Activated CD8-positive, alpha-beta memory T cell treated with anti-CD3 and anti-CD28 coated beads for 48 hours (primary cell): ENCODE data around the gene XRCC3.

Experiments
- DNase-seq, 3 experiments: peaks; one replicate each; pipeline ENCODE4 v3.0.0-alpha.2; 2020; ENCODE audit warnings: low read depth in 2 of 3, low spot score in 2 of 3

The XRCC3 gene

DNA sequence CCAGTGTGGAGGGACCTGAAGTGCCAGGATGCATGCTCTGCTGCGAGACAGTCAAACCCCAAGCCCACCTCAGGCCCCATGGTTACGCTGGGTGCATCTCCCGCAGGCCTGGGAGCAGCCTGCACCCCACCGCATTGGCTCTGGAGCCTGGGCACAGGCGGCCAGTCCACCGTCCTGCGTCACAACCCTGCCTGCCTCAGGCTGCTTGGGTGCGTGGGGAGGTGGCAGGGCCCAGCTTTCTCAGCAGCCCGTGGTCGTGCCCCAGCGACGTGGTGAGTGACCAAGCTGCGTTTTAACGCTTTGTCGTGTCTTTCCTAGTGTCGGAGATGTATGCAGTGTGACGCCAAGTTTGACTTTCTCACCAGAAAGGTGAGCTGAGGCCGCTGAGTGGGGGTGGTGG is 11.2 kb upstream of the XRCC3 start:
- DNase-seq, result no peak

GRCh38 chr14:103725739-103726395 is 10.6 kb upstream of the XRCC3 start:
- no peak for DNase-seq

DNA sequence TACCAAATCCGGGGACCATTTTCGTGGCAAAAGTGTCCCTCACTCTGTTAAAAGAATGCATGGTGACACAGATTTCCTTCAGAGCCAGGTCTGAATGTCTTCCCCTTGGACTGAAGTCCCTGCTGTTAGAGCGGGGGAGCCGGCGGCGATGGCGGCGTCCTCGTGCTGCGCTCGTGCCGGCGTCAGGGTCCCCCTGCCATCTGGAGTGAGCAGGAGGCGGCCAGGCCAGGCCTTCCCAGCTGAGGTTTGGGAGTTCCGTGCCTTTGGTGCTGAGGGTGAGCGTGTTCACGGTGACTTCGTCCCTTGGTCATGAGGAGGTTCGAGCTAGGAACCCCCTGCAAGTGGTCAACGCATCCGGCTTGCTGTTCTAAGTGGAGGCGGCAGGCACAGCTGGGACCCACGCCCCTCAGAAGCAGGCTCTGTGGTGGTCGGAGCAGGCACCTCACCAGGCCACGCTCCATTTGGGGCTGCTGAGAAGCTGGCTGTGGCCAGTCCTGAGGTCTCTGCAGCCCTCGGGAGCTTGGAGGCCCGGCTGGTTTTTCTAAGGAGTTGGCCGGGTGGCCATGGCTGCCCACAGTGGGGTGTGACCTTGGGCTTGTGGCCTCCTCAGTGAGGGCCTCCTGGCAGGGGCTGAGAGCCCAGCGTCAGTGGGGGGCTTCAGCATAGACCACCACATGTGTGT is 9.9 kb upstream of the XRCC3 start:
- DNase-seq, result no peak

DNA sequence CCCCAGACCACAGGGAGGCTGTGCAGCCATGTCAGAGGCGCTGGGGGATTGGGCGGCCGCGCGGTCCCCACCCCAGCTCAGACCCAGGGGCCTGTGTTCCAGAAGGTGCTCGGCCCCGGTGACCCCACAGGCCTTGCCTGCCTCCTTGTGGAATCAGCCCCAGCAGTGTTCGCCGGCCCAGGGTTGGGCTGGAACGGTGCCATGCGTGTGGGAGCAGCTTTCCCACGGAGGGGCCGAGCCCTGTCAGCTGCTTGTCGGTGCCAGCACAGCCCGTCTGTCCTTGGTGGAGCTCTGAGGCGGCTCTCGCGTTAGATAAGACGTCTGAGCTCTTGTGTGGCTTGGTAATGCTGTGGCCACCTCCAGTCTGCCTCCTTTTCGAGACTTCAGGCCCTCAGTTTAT is 8.9 kb upstream of the XRCC3 start:
- no peak for DNase-seq

DNA sequence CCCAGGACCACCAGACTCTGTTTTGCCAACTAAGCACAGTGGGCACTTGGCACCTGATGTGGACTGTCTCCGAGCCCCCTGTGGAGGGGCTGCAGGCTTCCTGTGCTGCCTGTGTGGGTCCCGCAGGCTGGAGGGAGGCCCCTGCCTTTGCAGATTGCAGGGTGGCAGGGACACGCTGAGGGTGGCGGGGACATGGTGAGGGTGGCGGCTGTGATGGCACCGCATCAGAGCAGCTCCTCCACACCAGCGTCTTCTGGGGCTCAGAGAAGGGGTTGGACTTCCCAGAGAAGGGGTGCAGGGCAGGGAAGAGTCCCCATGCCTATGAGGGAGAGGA is 8.5 kb upstream of the XRCC3 start:
- no peak for DNase-seq

GRCh38 chr14:103721334-103722120 is 6.3 kb upstream of the XRCC3 start:
- DNase-seq, result no peak

GRCh38 chr14:103719751-103720150 is 4.5 kb upstream of the XRCC3 start:
- DNase-seq, result no peak

DNA sequence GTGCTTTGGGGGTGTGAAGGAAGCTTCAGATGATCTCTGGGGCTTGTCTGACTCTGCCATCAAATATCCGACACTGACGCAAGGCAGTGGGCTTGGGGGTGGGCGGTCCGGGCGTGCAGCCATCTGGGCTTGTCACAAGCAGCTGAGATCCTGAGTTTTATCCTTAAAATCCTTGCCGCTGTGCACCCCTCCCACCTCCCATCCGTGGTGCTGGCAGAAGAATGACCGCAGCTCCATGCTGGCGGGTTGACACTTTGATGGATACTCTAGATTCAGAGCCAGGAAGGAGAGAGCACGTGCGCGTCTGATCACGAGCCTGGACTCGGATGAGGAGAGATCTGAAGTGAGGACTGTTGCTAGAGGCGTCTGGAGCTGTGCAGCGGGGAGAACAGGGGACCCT is 3.3 kb upstream of the XRCC3 start:
- no peak for DNase-seq

DNA sequence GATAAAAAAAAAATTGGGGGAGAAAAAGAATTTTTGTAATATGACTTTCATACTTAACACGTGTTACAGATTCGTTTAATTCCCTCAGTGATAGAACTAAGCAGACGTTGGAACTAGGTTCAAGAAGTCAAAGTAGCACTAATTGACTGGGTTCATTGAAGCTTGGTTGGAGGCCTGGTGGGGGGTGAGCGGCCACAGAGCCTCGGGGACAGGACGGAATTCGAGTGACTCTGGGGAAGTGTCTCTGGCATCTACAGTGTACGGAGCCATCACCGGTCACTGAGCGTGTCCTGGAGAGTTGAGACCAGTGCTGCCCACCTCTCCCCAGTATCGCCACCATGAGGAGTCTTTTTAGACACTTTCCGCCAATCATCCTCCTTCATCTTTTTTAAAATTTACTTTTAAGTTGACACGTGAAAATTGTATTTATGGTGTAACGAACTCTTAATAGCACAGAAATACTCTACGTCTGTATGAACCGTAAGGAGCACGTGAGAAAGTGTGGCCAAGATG is 1.7 kb upstream of the XRCC3 start:
- no peak for DNase-seq

- DNase-seq, result no peak
Measured at GRCh38 chr14:103716091-103716801, 995 bp upstream of the XRCC3 start.

DNA sequence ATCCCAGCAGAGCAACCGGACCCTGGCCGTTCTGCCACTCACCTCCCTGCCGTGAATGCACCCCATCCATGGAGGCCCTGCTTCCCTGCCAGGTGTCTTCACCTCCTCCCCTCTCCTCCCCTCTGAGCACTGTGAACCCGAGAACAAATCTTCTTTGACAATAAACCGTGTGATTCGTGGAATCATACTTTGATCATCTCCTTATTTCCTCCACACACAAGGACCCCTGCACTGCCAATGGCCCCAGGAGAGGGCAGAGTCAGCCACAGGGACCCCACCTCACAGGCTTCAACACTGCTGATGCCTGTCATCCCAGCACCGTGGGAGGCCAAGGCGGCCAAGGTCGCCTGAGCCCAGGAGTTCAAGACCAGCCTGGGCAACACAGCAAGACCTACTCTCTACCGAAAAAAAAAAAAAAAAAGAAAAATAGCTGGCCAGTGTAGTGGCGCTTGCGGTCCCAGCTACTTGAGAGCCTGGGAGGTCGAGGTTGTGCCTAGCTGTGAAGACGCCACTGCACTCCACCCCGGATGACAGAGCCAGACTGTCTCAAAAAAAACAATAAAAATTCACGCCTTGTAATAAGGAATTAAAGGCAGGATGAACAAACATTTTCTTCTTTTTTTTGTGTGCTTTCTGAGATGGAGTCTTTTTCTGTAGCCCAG is 1.1 kb downstream of the XRCC3 start:
- no peak for DNase-seq

DNA sequence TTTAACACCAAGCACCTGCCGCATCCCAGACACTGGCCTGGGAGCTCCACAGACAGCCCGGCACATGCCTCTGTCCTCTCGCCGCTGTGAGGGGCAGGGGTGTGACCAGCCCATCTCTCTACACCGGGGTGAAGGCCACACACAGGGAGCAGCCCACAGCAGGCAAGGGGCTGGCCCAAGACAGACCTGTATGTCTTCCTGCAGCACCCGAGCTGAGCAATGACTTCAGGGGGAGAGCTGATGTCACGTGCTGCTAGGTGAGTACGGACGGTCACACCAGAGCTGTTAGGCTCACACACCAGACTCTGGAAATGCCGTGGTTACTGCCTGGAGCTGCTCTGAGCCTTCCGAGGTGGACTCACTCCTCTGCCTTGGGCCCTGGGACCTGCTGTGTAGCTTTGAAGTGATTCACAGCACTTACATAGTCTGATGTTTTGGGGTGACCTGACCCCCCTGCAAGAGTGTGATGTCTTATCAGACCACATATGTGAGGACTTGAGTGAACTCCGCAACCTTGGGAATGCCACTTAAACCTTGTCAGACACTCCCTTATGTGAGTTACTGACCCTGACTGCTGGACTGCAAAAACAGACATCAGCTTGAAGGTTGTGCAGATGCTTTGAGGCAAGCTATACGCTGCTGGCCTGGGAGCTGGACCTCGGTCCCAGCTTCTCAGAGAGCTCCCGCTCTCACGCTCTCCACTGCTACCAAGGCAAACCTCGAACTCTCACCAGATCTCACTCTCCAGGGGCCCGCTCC is 1.8 kb downstream of the XRCC3 start:
- DNase-seq, result no peak

DNA sequence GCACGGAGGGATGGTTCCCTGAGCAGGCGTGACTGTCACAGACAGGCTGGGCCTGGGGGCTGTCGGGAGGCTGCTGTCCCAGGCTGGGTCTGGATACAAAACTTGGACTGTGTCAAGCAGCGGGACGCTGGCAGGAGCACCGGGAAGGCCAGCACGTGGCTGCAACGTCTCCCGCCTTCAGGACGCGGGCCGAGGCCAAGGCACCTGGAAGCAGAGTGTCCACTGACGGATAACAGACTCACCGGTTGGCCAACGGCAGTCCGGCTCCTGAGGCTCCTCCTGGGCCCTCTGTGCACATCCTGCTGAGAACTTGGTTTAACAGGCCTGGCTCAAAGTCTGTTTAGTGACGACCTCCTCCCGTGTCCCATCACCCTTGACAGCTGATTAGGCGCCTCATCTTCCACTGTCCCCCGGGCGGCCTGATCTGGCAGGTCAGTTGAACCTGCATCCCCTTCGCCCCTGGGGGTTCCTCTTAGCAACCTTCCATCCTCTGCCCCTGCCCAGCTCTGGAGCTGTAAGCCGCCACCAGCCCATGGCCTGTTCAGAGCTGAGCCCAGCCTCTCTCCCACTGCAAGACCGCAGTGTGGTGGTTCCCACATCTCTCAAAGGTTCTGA is 2.5 kb downstream of the XRCC3 start:
- DNase-seq, result no peak

GRCh38 chr14:103711516-103712431 is 3.5 kb downstream of the XRCC3 start:
- DNase-seq, result no peak

DNA sequence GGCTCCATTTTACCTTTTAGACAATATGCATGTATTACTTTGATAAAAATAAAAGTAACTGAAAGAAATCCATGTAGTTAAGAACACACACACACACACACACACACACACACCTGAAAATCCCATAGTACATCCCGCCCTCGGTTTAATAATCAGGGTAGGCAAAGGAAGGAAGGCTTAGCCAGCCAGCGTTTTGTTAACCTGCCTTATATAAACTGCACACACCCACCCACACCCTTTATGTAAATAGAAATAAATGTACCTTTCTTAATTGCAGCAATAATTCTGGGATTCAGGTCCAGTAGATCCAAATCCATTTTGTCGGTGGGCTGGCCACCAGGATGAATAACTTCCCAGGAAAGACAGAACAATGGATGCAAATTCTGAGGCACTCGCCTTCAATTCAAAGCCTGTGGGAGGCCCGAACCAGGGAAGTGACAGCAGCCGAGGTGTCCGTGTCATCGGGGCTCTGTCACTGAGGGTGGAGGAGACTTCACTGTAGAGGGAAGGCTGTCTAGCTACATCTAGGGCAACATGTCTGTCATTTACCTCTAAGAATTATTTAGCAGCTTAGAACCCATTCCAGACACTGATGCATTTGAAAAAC is 4.4 kb downstream of the XRCC3 start:
- DNase-seq, result no peak

GRCh38 chr14:103709814-103710213 is 5.4 kb downstream of the XRCC3 start:
- no peak for DNase-seq

DNA sequence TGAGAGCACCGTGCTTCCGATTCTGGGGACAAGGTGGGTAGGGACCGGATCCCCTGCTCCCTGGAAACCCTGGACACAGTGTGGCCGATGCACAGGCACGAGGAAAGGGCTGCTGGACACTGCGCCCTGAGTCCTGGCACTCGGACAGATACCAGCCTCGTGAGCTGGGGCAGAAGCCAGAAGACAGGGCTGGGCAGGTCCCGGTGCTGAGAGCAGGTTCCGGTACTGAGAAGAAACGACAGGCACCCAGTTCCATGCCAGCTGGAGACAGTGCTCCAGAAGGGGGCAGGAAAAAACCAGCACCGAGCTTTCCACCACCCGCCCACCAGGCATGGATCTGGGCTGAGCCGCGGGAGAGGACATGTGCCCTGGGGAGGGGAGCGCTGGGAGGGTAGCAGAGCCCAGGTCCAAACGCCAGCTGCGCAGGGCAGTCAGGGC is 6.5 kb downstream of the XRCC3 start:
- DNase-seq, result no peak
